ENCODE measurements around the gene MFAP2.

MFAP2 gene

GRCh38 chr1:17007121-17007520, 26.7 kb upstream of the MFAP2 start:
- DNase-seq, result no peak

- no peak for DNase-seq
Measured at GRCh38 chr1:17005365-17005740, 24.9 kb upstream of the MFAP2 start.

- DNase-seq, result no peak
Measured at GRCh38 chr1:17004466-17005364, 24.3 kb upstream of the MFAP2 start.

GRCh38 chr1:17002524-17002902, 22.1 kb upstream of the MFAP2 start:
- no peak for DNase-seq

- no peak for DNase-seq
Measured at GRCh38 chr1:17001760-17002523, 21.5 kb upstream of the MFAP2 start.

- DNase-seq, result no peak
Measured at GRCh38 chr1:16999863-17000262, 19.4 kb upstream of the MFAP2 start.

- no peak for DNase-seq
Measured at GRCh38 chr1:16998589-16998988, 18.2 kb upstream of the MFAP2 start.

- DNase-seq, result no peak
Measured at GRCh38 chr1:16996845-16997244, 16.4 kb upstream of the MFAP2 start.

- no peak for DNase-seq
Measured at GRCh38 chr1:16993521-16994038, 13.2 kb upstream of the MFAP2 start.

GRCh38 chr1:16992675-16993074, 12.3 kb upstream of the MFAP2 start:
- no peak for DNase-seq

GRCh38 chr1:16992102-16992501, 11.7 kb upstream of the MFAP2 start:
- no peak for DNase-seq

- DNase-seq, result no peak
Measured at GRCh38 chr1:16991571-16991970, 11.2 kb upstream of the MFAP2 start.

GRCh38 chr1:16989676-16990391, 9.4 kb upstream of the MFAP2 start:
- DNase-seq, result no peak

- no peak for DNase-seq
Measured at GRCh38 chr1:16988210-16988609, 7.8 kb upstream of the MFAP2 start.

- DNase-seq, result no peak
Measured at GRCh38 chr1:16986962-16987361, 6.5 kb upstream of the MFAP2 start.

GRCh38 chr1:16986560-16986959, 6.1 kb upstream of the MFAP2 start:
- DNase-seq, result no peak

- DNase-seq, result no peak
Measured at GRCh38 chr1:16986113-16986512, 5.7 kb upstream of the MFAP2 start.

GRCh38 chr1:16984717-16985116, 4.3 kb upstream of the MFAP2 start:
- no peak for DNase-seq

- DNase-seq, result no peak
Measured at GRCh38 chr1:16983649-16984048, 3.2 kb upstream of the MFAP2 start.

GRCh38 chr1:16982902-16983301, 2.5 kb upstream of the MFAP2 start:
- no peak for DNase-seq

GRCh38 chr1:16981269-16981849, 939 bp upstream of the MFAP2 start:
- no peak for DNase-seq

- DNase-seq, result no peak
Measured at GRCh38 chr1:16979475-16980327, 719 bp downstream of the MFAP2 start.

Data from NCI-H187 treated with DMSO at 0.1 percent for 48 hours (cell line).